Aorta (tissue), 5 donors: ENCODE measurements around the gene ZNF697. TPM values are rescaled to one million over a fixed set of nuclear protein-coding genes. Genes with fewer than 3 reads are reported as not detected.
"Not testable (repeated sequence)": the region's sequence is repeated elsewhere in the genome, so short reads cannot be mapped to it uniquely, and the experiment has no call there.

Source experiments
- ATAC-seq: fragments of 200-7000 bp; cut with Tn5 transposase; one replicate; pipeline ENCODE4 v1.9.1; 2022; ENCODE audit warnings: moderate library complexity; ENCODE audit not compliant: low FRiP score
- DNase-seq, 2 donors: peaks; one replicate each; pipeline ENCODE4 v3.0.0-alpha.2; 2020
- H3K27ac ChIP-seq, 2 donors: one replicate each; pipeline ENCODE4 v1.5.1; 2013; ENCODE audit warnings: low read length in 2 of 2, mild to moderate bottlenecking in 2 of 2, moderate library complexity in 2 of 2, control low read depth in 1 of 2, inconsistent platforms in 1 of 2, low read depth in 1 of 2
- H3K27me3 ChIP-seq, 2 donors: one replicate each; pipeline ENCODE4 v1.6.1; 2013; ENCODE audit warnings: control low read depth in 1 of 2, low read length in 1 of 2, mild to moderate bottlenecking in 1 of 2, moderate library complexity in 1 of 2; ENCODE audit not compliant: insufficient read depth in 2 of 2, control insufficient read depth in 1 of 2
- H3K36me3 ChIP-seq, 2 donors: one replicate each; pipeline ENCODE4 v1.6.1; 2013; ENCODE audit warnings: control low read depth in 1 of 2, low read length in 1 of 2, mild to moderate bottlenecking in 1 of 2; ENCODE audit not compliant: insufficient read depth in 2 of 2, control insufficient read depth in 1 of 2
- H3K4me1 ChIP-seq, 2 donors: one replicate each; pipeline ENCODE4 v1.6.1; 2013; ENCODE audit warnings: low read length in 2 of 2, control low read depth in 1 of 2, mild to moderate bottlenecking in 1 of 2, moderate library complexity in 1 of 2; ENCODE audit not compliant: insufficient read depth in 2 of 2, control insufficient read depth in 1 of 2
- H3K4me3 ChIP-seq, 2 donors: one replicate each; pipeline ENCODE4 v1.5.1; 2013; ENCODE audit warnings: low read length in 2 of 2, control low read depth in 1 of 2, mild to moderate bottlenecking in 1 of 2
- H3K9me3 ChIP-seq: one replicate; pipeline ENCODE4 v1.6.1; 2013; ENCODE audit warnings: mild to moderate bottlenecking, low read length; ENCODE audit not compliant: control insufficient read depth
- WGBS, 2 donors: extraction: QIAGEN DNeasy Blood & Tissue Kit; methylation state at CpG; one replicate each; pipeline ENCODE4 v1.1.7; 2013; 5-methylcytosine and 5-hydroxymethylcytosine counted together
- intact Hi-C, 2 donors: fragments of 100-400 bp; cut with DNase I; formaldehyde crosslinking; loops; one replicate each; pipeline versions ENCODE4 v1.14.2 to v1.15.0; 2022
- polyA plus RNA-seq, 2 donors: library from polyadenylated mRNA; stranded (reverse); fragments of 200-250 nt; gene quantifications; one replicate each; pipeline ENCODE4 v1.2.3, GENCODE V29; 2013
- total RNA-seq, 2 donors: library from RNA; stranded (reverse); fragmentation: NEBNext Ultra II Directional; extraction: Animal tissue kit (Norgen Biotek cat#: 25700); gene quantifications; one replicate each; pipeline ENCODE4 v1.2.1, GENCODE V29; 2021
- donor health status: healthy with polysubstance abuse.
- donor health status: Bipolar disorder and iron deficiency.
- donor health status: DM: no; HTN: no; CAD: no.
- donor health status: DM: no; HTN: no; CAD: no.
- donor health status: DM: yes; HTN: yes; CAD: no.

Gene ZNF697
- total and polyA plus RNA-seq, 4 donors, result 0.63 to 6.0 (median 3.2) TPM

DNA sequence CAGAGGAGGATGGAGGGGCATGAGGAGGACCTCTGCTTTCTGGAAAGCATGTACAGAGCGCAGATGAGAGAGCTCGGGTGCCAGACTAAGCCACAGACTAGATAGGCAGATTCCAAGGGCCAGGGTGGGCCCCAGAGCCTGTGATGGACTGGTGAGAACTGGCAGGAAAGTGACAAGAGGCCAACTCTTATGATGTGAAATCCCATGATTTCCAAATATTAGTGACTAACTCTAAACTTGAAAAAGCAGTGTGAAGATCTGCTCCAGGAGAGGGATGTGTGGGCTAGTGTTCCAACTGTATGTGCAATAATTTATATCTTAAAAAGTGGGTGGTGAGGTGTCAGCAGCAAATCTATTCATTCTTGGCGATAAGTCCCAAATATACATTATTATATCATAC is 67.0 kb downstream of the ZNF697 start:
- 95 to 96% methylated on average over 3 of the region's 3 CpGs for WGBS, 2 donors
- intact Hi-C loops, H3K4me1 ChIP-seq, H3K36me3 ChIP-seq, DNase-seq, H3K27ac ChIP-seq, H3K27me3 ChIP-seq, H3K4me3 ChIP-seq, ATAC-seq, H3K9me3 ChIP-seq: not testable (repeated sequence)

GRCh38 chr1:119573886-119574285 is 74.2 kb downstream of the ZNF697 start:
- Histone ChIP-seq H3K9me3 (no peaks in the 10 kb centered on the region), H3K27ac (no peak overlapping the region), H3K36me3 (no peaks in the 10 kb centered on the region), H3K4me1 (no peaks in the 10 kb centered on the region), H3K4me3 (no peak overlapping the region), H3K27me3 (no peaks in the 10 kb centered on the region)
- WGBS, 2 donors, result 92% methylated on average over 5 of the region's 5 CpGs
- ATAC-seq, result no peak
- no peak for DNase-seq
- intact Hi-C loops, result no loop called here

DNA sequence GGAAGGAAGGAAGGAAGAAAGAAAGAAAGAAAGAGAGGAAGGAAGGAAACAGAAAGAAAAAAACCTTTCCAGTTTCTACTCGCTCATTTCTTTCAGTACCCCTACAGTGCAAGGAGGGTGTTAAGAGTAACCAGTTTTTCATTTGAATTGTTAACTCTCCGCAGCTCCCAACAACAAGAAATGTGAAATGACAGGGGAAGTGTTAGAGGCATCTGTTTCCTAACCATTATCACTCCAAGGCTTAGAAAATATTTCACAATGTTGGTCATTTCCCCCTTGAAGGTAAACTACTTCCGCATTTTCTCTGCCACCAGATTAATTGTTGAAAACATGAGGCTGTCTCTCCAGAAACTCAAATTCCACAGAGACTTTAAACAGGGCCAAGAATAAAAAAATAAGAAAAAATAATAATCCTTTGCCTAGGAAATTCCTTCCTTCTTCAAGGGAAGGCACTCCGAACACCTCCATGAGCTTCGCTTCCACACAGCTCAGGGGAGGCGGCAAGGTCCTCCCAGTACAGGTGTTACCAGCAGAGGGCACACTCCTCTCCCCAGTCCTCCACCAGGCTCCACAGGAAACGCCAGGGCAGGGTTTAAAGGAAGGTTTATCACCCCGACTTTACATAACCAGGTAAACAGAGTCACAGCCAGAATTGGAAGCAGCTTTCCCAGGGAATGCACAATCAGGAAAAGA is 78.0 kb downstream of the ZNF697 start:
- H3K4me3 ChIP-seq, DNase-seq, intact Hi-C loops, H3K27ac ChIP-seq, H3K9me3 ChIP-seq, H3K27me3 ChIP-seq, ATAC-seq, H3K36me3 ChIP-seq, H3K4me1 ChIP-seq: not testable (repeated sequence)
- WGBS, 2 donors, result 65 to 66% methylated on average over 6 of the region's 8 CpGs

Other genes with a start within 250 kb of the ZNF697 start
- under 1 TPM in 1 of 2 donors, not detected in 1; 0.55 TPM for gene HSD3B2, start 233.1 kb downstream of the ZNF697 start, total RNA-seq
- under 1 TPM in 1 of 2 donors, not detected in 1; 0.23 TPM for gene HSD3B2, start 233.1 kb downstream of the ZNF697 start, polyA plus RNA-seq
- gene HSD3B1, start 141.1 kb downstream of the ZNF697 start, total RNA-seq, result not detected
- not detected for gene HSD3B1, start 141.1 kb downstream of the ZNF697 start, polyA plus RNA-seq
- 10 to 100 TPM; 45.4 to 68.4 TPM for gene PHGDH, start 63.7 kb upstream of the ZNF697 start, total RNA-seq
- 10 to 100 TPM; 23.7 to 41.3 TPM for gene PHGDH, start 63.7 kb upstream of the ZNF697 start, polyA plus RNA-seq
- not detected for gene HMGCS2, start 120.6 kb upstream of the ZNF697 start, total RNA-seq
- gene HMGCS2, start 120.6 kb upstream of the ZNF697 start, polyA plus RNA-seq, result 1 to 10 TPM; 1.1 to 9.8 TPM
- not detected for gene REG4, start 163.2 kb upstream of the ZNF697 start, total RNA-seq
- 10 to 100 TPM in 1 of 2 donors, not detected in 1; 20.7 TPM for gene REG4, start 163.2 kb upstream of the ZNF697 start, polyA plus RNA-seq
- gene ADAM30, start 248.2 kb upstream of the ZNF697 start, total RNA-seq, result not detected
- not detected for gene ADAM30, start 248.2 kb upstream of the ZNF697 start, polyA plus RNA-seq